ENCODE results near the gene MORC2. TPM values are rescaled to one million over a fixed set of nuclear protein-coding genes. Genes with fewer than 3 reads are reported as not detected.

MORC2 gene
- total RNA-seq, 1 donor from 2014 or later, result 15.7 TPM

- no peak overlapping the region for H3K9ac ChIP-seq (ENCODE audit: low read depth in 1 of 3, low read length in 3 of 3)
- H3K27ac ChIP-seq (ENCODE audit: low read depth, low read length), result no peak overlapping the region
- no peak overlapping the region for H3K4me3 ChIP-seq (ENCODE audit: low read length in 3 of 3)
- no peaks in the 10 kb centered on the region for H3K9me3 ChIP-seq (ENCODE audit: control insufficient read depth in 3 of 3, low read length in 3 of 3)
- peaks cover 8 to 11% (median 11%) of the 10 kb centered on the region in 3 donors for H3K36me3 ChIP-seq (ENCODE audit: control insufficient read depth in 3 of 3, insufficient read depth in 3 of 3, low read length in 3 of 3)
- H3K27me3 ChIP-seq (ENCODE audit: control insufficient read depth in 3 of 3, insufficient read depth in 3 of 3, low read length in 3 of 3), result no peaks in the 10 kb centered on the region
- H3K4me1 ChIP-seq (ENCODE audit: control insufficient read depth in 3 of 3, insufficient read depth in 3 of 3, low read length in 3 of 3), result no peaks in the 10 kb centered on the region
Observed at GRCh38 chr22:30891443-30891755, 77.2 kb downstream of the MORC2 start.

DNA sequence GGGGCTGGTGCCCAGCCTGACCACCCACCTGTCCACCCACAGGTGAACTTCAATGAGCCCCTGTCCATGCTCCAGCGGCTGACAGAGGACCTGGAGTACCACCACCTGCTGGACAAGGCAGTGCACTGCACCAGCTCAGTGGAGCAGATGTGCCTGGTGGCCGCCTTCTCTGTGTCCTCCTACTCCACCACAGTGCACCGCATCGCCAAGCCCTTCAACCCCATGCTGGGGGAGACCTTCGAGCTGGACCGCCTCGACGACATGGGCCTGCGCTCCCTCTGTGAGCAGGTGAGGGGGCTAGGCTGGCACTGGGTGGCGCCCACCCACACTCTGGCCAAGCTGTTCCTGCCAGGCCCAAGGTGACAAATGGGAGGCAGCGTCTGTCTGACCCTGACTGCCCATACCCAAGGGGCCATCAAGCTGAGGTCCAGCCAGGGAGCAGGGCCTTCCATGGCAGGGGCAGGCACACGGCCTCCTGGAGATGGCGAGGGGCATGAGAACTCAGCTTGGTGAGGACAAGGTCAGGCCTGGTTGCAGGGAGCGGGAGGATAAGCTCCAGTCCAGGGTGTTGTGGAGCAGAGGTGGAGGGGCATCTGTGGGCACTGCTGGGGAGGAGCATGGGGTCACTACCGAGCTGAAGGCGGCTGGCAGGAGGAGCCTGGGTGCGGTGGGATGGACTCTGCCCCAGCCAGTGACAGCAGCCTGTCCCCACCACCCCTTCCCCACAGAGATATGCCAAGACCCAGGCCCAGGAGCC lies 77.7 kb downstream of the MORC2 start:
- Histone ChIP-seq H3K4me1 (ENCODE audit: control insufficient read depth in 3 of 3, insufficient read depth in 3 of 3, low read length in 3 of 3) (no peaks in the 10 kb centered on the region), H3K9ac (ENCODE audit: low read depth in 1 of 3, low read length in 3 of 3) (no peak overlapping the region), H3K9me3 (ENCODE audit: control insufficient read depth in 3 of 3, low read length in 3 of 3) (no peaks in the 10 kb centered on the region), H3K27me3 (ENCODE audit: control insufficient read depth in 3 of 3, insufficient read depth in 3 of 3, low read length in 3 of 3) (no peaks in the 10 kb centered on the region), H3K4me3 (ENCODE audit: low read length in 3 of 3) (no peak overlapping the region), H3K27ac (ENCODE audit: low read depth, low read length) (no peak overlapping the region), H3K36me3 (ENCODE audit: control insufficient read depth in 3 of 3, insufficient read depth in 3 of 3, low read length in 3 of 3) (peaks cover 8 to 11% (median 11%) of the 10 kb centered on the region in 3 donors)

DNA sequence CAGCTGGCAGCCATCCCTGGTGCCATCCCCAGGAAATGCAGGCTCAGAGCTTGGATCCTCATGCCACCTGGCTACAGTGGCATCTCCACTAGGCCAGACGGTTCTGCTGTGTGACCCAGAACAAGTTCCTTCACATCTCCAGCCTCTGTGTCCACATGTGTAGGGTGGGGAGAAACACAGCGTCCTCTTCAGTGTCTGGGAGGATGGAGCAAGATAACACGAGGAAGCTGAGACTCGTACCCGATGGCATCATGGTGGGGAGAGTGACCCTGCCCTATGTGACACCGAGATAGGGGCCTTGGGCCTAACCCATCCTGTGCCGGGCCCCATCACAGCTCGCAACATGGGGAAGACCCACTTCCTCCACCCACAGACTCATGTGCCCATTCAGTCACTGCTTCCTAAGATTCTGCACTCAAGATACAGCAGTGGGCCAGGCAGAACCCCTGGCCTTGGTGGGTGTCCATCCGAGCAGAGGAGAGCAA lies 78.5 kb downstream of the MORC2 start:
- no peaks in the 10 kb centered on the region for H3K4me1 ChIP-seq (ENCODE audit: control insufficient read depth in 3 of 3, insufficient read depth in 3 of 3, low read length in 3 of 3)
- H3K27me3 ChIP-seq (ENCODE audit: control insufficient read depth in 3 of 3, insufficient read depth in 3 of 3, low read length in 3 of 3), result no peaks in the 10 kb centered on the region
- no peak overlapping the region for H3K4me3 ChIP-seq (ENCODE audit: low read length in 3 of 3)
- no peak overlapping the region for H3K9ac ChIP-seq (ENCODE audit: low read depth in 1 of 3, low read length in 3 of 3)
- H3K9me3 ChIP-seq (ENCODE audit: control insufficient read depth in 3 of 3, low read length in 3 of 3), result no peaks in the 10 kb centered on the region
- H3K36me3 ChIP-seq (ENCODE audit: control insufficient read depth in 3 of 3, insufficient read depth in 3 of 3, low read length in 3 of 3), result peaks cover 8 to 11% (median 11%) of the 10 kb centered on the region in 3 donors
- H3K27ac ChIP-seq (ENCODE audit: low read depth, low read length), result no peak overlapping the region

- H3K27ac ChIP-seq (ENCODE audit: low read depth, low read length), result no peak overlapping the region
- no peaks in the 10 kb centered on the region for H3K4me1 ChIP-seq (ENCODE audit: control insufficient read depth in 3 of 3, insufficient read depth in 3 of 3, low read length in 3 of 3)
- H3K27me3 ChIP-seq (ENCODE audit: control insufficient read depth in 3 of 3, insufficient read depth in 3 of 3, low read length in 3 of 3), result no peaks in the 10 kb centered on the region
Observed at GRCh38 chr22:30889268-30889995, 79.1 kb downstream of the MORC2 start.

GRCh38 chr22:30887861-30888260 lies 80.7 kb downstream of the MORC2 start:
- H3K27me3 ChIP-seq (ENCODE audit: control insufficient read depth in 3 of 3, insufficient read depth in 3 of 3, low read length in 3 of 3), result no peaks in the 10 kb centered on the region
- H3K4me3 ChIP-seq (ENCODE audit: low read length in 3 of 3), result no peak overlapping the region
- H3K36me3 ChIP-seq (ENCODE audit: control insufficient read depth in 3 of 3, insufficient read depth in 3 of 3, low read length in 3 of 3), result peaks cover 5 to 6% (median 5%) of the 10 kb centered on the region in 3 donors
- no peaks in the 10 kb centered on the region for H3K4me1 ChIP-seq (ENCODE audit: control insufficient read depth in 3 of 3, insufficient read depth in 3 of 3, low read length in 3 of 3)
- H3K27ac ChIP-seq (ENCODE audit: low read depth, low read length), result no peak overlapping the region
- H3K9ac ChIP-seq (ENCODE audit: low read depth in 1 of 3, low read length in 3 of 3), result no peak overlapping the region
- H3K9me3 ChIP-seq (ENCODE audit: control insufficient read depth in 3 of 3, low read length in 3 of 3), result no peaks in the 10 kb centered on the region

More at GRCh38 chr22:30889268-30889995, 79.1 kb downstream of the MORC2 start:
- Histone ChIP-seq H3K36me3 (ENCODE audit: control insufficient read depth in 3 of 3, insufficient read depth in 3 of 3, low read length in 3 of 3) (peaks cover 8 to 11% (median 11%) of the 10 kb centered on the region in 3 donors), H3K9ac (ENCODE audit: low read depth in 1 of 3, low read length in 3 of 3) (no peak overlapping the region), H3K4me3 (ENCODE audit: low read length in 3 of 3) (no peak overlapping the region), H3K9me3 (ENCODE audit: control insufficient read depth in 3 of 3, low read length in 3 of 3) (no peaks in the 10 kb centered on the region)

- H3K27me3 ChIP-seq (ENCODE audit: control insufficient read depth in 3 of 3, insufficient read depth in 3 of 3, low read length in 3 of 3), result no peaks in the 10 kb centered on the region
- no peak overlapping the region for H3K27ac ChIP-seq (ENCODE audit: low read depth, low read length)
Observed at GRCh38 chr22:30887453-30887852, 81.1 kb downstream of the MORC2 start.

GRCh38 chr22:30885591-30885990 lies 83.0 kb downstream of the MORC2 start:
- Histone ChIP-seq H3K27ac (ENCODE audit: low read depth, low read length) (no peak overlapping the region), H3K36me3 (ENCODE audit: control insufficient read depth in 3 of 3, insufficient read depth in 3 of 3, low read length in 3 of 3) (peaks cover 0 to 5% (median 0%) of the 10 kb centered on the region in 3 donors), H3K4me1 (ENCODE audit: control insufficient read depth in 3 of 3, insufficient read depth in 3 of 3, low read length in 3 of 3) (peaks cover 0 to 4% (median 0%) of the 10 kb centered on the region in 3 donors), H3K27me3 (ENCODE audit: control insufficient read depth in 3 of 3, insufficient read depth in 3 of 3, low read length in 3 of 3) (no peaks in the 10 kb centered on the region), H3K4me3 (ENCODE audit: low read length in 3 of 3) (no peak overlapping the region), H3K9ac (ENCODE audit: low read depth in 1 of 3, low read length in 3 of 3) (no peak overlapping the region), H3K9me3 (ENCODE audit: control insufficient read depth in 3 of 3, low read length in 3 of 3) (no peaks in the 10 kb centered on the region)

More at GRCh38 chr22:30887453-30887852, 81.1 kb downstream of the MORC2 start:
- no peak overlapping the region for H3K9ac ChIP-seq (ENCODE audit: low read depth in 1 of 3, low read length in 3 of 3)
- H3K4me3 ChIP-seq (ENCODE audit: low read length in 3 of 3), result no peak overlapping the region
- H3K9me3 ChIP-seq (ENCODE audit: control insufficient read depth in 3 of 3, low read length in 3 of 3), result no peaks in the 10 kb centered on the region
- no peaks in the 10 kb centered on the region for H3K4me1 ChIP-seq (ENCODE audit: control insufficient read depth in 3 of 3, insufficient read depth in 3 of 3, low read length in 3 of 3)
- H3K36me3 ChIP-seq (ENCODE audit: control insufficient read depth in 3 of 3, insufficient read depth in 3 of 3, low read length in 3 of 3), result peaks cover 3 to 5% (median 5%) of the 10 kb centered on the region in 3 donors

- Histone ChIP-seq H3K9ac (ENCODE audit: low read depth in 1 of 3, low read length in 3 of 3) (no peak overlapping the region), H3K4me1 (ENCODE audit: control insufficient read depth in 3 of 3, insufficient read depth in 3 of 3, low read length in 3 of 3) (peaks cover 0 to 4% (median 0%) of the 10 kb centered on the region in 3 donors), H3K4me3 (ENCODE audit: low read length in 3 of 3) (no peak overlapping the region), H3K27me3 (ENCODE audit: control insufficient read depth in 3 of 3, insufficient read depth in 3 of 3, low read length in 3 of 3) (no peaks in the 10 kb centered on the region), H3K9me3 (ENCODE audit: control insufficient read depth in 3 of 3, low read length in 3 of 3) (no peaks in the 10 kb centered on the region), H3K36me3 (ENCODE audit: control insufficient read depth in 3 of 3, insufficient read depth in 3 of 3, low read length in 3 of 3) (peaks cover 0 to 4% (median 0%) of the 10 kb centered on the region in 3 donors), H3K27ac (ENCODE audit: low read depth, low read length) (no peak overlapping the region)
Observed at GRCh38 chr22:30885001-30885366, 83.6 kb downstream of the MORC2 start.

- H3K36me3 ChIP-seq (ENCODE audit: control insufficient read depth in 3 of 3, insufficient read depth in 3 of 3, low read length in 3 of 3), result no peaks in the 10 kb centered on the region
- no peak overlapping the region for H3K4me3 ChIP-seq (ENCODE audit: low read length in 3 of 3)
- H3K27me3 ChIP-seq (ENCODE audit: control insufficient read depth in 3 of 3, insufficient read depth in 3 of 3, low read length in 3 of 3), result no peaks in the 10 kb centered on the region
- peaks cover 0 to 4% (median 0%) of the 10 kb centered on the region in 3 donors for H3K4me1 ChIP-seq (ENCODE audit: control insufficient read depth in 3 of 3, insufficient read depth in 3 of 3, low read length in 3 of 3)
- H3K9ac ChIP-seq (ENCODE audit: low read depth in 1 of 3, low read length in 3 of 3), result no peak overlapping the region
- H3K27ac ChIP-seq (ENCODE audit: low read depth, low read length), result no peak overlapping the region
- H3K9me3 ChIP-seq (ENCODE audit: control insufficient read depth in 3 of 3, low read length in 3 of 3), result no peaks in the 10 kb centered on the region
Observed at GRCh38 chr22:30884211-30885000, 84.2 kb downstream of the MORC2 start.

All from skeletal muscle tissue (tissue), 4 donors.